SK-N-SH (cell line): ENCODE results near the gene COL28A1.

Experiments
- CTCF ChIP-seq: fragments of 200-600 bp; sonication (generic); IDR thresholded peaks from 2 replicates; pipeline ENCODE4 v1.6.1; 2017; ENCODE audit warnings: antibody characterized with exemption, mild to moderate bottlenecking, moderate library complexity
- EZH2phosphoT487 ChIP-seq: fragments of 200-600 bp; sonication (generic); IDR thresholded peaks from 2 replicates; pipeline ENCODE4 v1.6.1; 2017; ENCODE audit warnings: low read depth, mixed run types, mild to moderate bottlenecking, antibody characterized with exemption, moderate library complexity, borderline replicate concordance

DNA sequence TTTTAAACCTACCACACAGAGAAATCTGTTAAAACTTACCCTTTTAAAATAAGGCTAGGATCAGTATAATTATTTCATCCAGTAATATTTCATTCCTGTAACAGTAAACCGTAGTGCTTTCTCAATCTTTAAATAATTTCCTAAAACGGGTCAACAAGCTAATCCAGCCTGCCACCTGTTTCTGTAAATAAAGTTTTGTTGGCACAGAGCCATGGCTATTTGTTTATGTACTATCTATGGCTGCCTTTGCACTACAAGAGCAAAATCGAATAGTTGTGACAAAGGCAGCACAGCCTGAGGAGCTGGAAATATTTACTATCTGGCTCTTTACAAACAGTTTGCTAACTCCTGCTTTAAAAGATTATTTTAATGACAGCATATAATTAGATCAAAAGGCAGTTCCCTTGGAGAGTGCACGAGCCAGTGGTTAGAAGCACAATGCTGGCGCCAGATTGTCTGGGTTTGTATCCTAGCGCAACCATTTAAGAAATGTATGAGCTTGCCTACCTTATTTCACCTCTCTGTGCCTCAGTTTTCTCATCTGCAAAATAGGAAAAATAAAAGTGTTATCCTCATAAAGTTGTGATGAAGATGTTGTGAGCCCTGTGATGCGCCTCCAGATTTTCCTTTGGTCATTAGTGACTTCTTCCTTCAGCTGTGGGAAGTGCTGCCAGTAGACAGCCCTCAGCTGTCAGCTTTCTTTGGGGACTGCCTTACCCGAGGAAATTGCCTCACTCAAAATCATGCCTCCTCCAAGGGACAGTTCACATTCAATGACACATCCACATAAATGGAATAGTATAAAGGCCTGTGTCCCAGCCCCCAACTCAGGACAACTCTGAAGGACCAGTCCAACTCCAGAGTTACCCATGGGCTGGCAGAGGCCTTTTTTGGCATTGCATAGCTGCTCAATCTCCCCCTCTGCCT, 19.2 kb upstream of the COL28A1 start:
- TF ChIP-seq CTCF (no peak), EZH2phosphoT487 (no peak)
